ENCODE measurements around the gene NPY1R. TPM values are rescaled to one million over a fixed set of nuclear protein-coding genes. Genes with fewer than 3 reads are reported as not detected.
A peak's percentile ranks its signal among the peaks of the same experiment; 100 is the strongest.

Gene NPY1R
- total RNA-seq, 1 experiment from 2014 or later, result 1.3 TPM

DNA sequence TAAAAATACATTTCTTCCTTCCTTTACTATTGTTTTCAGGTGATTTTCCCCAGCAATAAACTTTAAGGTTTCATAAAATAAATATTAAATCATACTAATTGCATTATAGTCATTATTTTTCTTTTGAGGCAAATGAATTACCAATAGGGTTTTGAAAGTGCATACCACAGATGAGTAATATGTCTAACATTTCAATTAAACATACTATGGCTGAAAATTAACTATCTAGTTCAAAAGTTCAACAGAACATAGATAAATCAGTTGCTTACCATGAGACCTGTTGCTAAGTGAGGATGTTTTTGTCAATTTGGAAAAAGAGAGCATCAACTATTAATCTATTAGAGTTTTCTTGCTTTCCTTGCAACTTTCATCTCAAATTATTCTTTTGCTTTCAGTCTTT, 46.3 kb upstream of the NPY1R start:
- no peaks in the 10 kb centered on the region for H4K20me1 ChIP-seq (ENCODE audit: low read length)
- intact Hi-C loops (cut with micrococcal nuclease), result loop anchor here (10.0 kb wide), 1 partner anchor 166 kb away; no protein-coding TSS in a partner anchor
- H3K4me1 ChIP-seq (ENCODE audit: insufficient read depth, low read length), result no peaks in the 10 kb centered on the region; the same call in 1 of the 2 replicates
- CTCF ChIA-PET, result no interaction called here
- POLR2A ChIA-PET (ENCODE audit: unreplicated experiment), result no interaction called here
- no peak overlapping the region for H3K4me3 ChIP-seq (ENCODE audit: low read length)
- no peaks in the 10 kb centered on the region for H3K36me3 ChIP-seq (ENCODE audit: low read depth, low read length)
- BruUV-seq (replicated peaks), result no TSS peak
- ATAC-seq, result no peak
- H3K27ac ChIP-seq (ENCODE audit: low read length), result no peak overlapping the region
- no peaks in the 10 kb centered on the region for H3K79me2 ChIP-seq (ENCODE audit: low read length)
- no peaks in the 10 kb centered on the region for H3K27me3 ChIP-seq (ENCODE audit: low read length)
- TF ChIP-seq EZH2phosphoT487 (IDR thresholded peaks at IDR 0.05; ENCODE audit: borderline replicate concordance, low read length) (no peak), EZH2 (IDR thresholded peaks at IDR 0.05; ENCODE audit: low read length, unreplicated experiment) (no peak)
- TF ChIP-seq, protein P1, sequence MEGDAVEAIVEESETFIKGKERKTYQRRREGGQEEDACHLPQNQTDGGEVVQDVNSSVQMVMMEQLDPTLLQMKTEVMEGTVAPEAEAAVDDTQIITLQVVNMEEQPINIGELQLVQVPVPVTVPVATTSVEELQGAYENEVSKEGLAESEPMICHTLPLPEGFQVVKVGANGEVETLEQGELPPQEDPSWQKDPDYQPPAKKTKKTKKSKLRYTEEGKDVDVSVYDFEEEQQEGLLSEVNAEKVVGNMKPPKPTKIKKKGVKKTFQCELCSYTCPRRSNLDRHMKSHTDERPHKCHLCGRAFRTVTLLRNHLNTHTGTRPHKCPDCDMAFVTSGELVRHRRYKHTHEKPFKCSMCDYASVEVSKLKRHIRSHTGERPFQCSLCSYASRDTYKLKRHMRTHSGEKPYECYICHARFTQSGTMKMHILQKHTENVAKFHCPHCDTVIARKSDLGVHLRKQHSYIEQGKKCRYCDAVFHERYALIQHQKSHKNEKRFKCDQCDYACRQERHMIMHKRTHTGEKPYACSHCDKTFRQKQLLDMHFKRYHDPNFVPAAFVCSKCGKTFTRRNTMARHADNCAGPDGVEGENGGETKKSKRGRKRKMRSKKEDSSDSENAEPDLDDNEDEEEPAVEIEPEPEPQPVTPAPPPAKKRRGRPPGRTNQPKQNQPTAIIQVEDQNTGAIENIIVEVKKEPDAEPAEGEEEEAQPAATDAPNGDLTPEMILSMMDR (conservative IDR thresholded peaks at IDR 0.05; ENCODE audit: low read depth, low read length), result no peak
- H3K9ac ChIP-seq (ENCODE audit: low read length), result no peak overlapping the region
- no peaks in the 10 kb centered on the region for H3K9me3 ChIP-seq (ENCODE audit: low read length)
- H2AFZ ChIP-seq (ENCODE audit: low read length), result no peak overlapping the region
- no peak for DNase-seq
- H3K9me2 ChIP-seq (replicated peaks; ENCODE audit: low read length), result no peaks in the 10 kb centered on the region
- H3K4me2 ChIP-seq (ENCODE audit: low read length), result no peak overlapping the region
- no peaks in the 10 kb centered on the region for H3F3A ChIP-seq (ENCODE audit: low read length, unreplicated experiment)

DNA sequence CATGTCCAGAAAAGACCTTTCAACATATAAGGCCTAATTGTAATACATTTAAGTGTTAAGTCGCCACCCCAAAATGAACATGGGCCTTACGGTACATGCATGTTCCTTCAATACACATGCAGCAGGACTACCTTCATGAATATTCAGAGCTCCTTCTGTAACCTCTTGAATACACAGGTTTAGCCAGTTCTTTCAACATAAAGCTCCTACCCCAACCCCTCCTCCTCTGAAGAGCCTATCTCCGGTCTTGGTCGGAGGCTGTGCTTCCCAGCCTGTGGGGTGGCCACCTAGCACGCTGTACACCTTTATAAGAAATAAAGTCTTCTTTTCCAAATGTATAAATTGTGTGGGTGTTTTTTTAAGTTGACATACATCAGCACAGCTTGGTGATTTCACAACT, 39.6 kb upstream of the NPY1R start:
- Histone ChIP-seq H3K36me3 (ENCODE audit: low read depth, low read length) (no peaks in the 10 kb centered on the region), H3K27ac (ENCODE audit: low read length) (no peak overlapping the region), H3F3A (ENCODE audit: low read length, unreplicated experiment) (no peaks in the 10 kb centered on the region), H3K4me2 (ENCODE audit: low read length) (no peak overlapping the region), H3K9ac (ENCODE audit: low read length) (no peak overlapping the region), H3K9me3 (ENCODE audit: low read length) (no peaks in the 10 kb centered on the region), H3K9me2 (replicated peaks; ENCODE audit: low read length) (no peaks in the 10 kb centered on the region), H3K4me1 (ENCODE audit: insufficient read depth, low read length) (peaks cover 8% of the 10 kb centered on the region), H3K27me3 (ENCODE audit: low read length) (no peaks in the 10 kb centered on the region), H2AFZ (ENCODE audit: low read length) (no peak overlapping the region), H3K79me2 (ENCODE audit: low read length) (no peaks in the 10 kb centered on the region), H3K4me3 (ENCODE audit: low read length) (no peak overlapping the region), H4K20me1 (ENCODE audit: low read length) (no peaks in the 10 kb centered on the region)
- ChIA-PET CTCF (no interaction called here), POLR2A (ENCODE audit: unreplicated experiment) (no interaction called here)
- ATAC-seq (no peak), DNase-seq (no peak)
- TF ChIP-seq, protein P1 (conservative IDR thresholded peaks at IDR 0.05; ENCODE audit: low read depth, low read length), result no peak
- BruUV-seq (replicated peaks), result no TSS peak
- intact Hi-C loops (cut with micrococcal nuclease), result loop anchor here (10.0 kb wide), 1 partner anchor 173 kb away; no protein-coding TSS in a partner anchor

DNA sequence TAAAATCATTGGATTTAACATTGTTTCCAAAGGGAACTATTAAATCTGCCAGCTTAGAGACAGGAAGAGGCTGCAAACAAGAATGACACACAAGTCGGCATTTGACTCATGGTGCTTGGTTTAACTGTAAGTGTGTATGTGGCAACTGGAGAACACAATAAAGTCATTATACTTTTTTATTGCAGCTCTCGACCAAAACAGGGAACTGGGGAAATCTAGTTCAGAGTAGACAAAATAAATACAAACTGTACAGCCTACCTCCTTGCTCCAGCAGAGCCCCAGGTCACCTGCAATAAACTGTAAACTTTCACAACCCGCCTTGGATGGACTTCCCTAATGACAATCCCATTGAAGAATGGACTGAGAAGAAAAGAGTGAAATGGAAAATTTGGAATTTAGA, 35.3 kb upstream of the NPY1R start:
- ATAC-seq, result peak; percentile 95
- Histone ChIP-seq H3K9ac (ENCODE audit: low read length) (no peak overlapping the region), H3K27me3 (ENCODE audit: low read length) (no peaks in the 10 kb centered on the region), H3K4me1 (ENCODE audit: insufficient read depth, low read length) (peaks cover 9% of the 10 kb centered on the region), H3K27ac (ENCODE audit: low read length) (peak overlapping the region; percentile 44), H3K79me2 (ENCODE audit: low read length) (no peaks in the 10 kb centered on the region), H3K9me2 (replicated peaks; ENCODE audit: low read length) (no peaks in the 10 kb centered on the region), H2AFZ (ENCODE audit: low read length) (no peak overlapping the region), H3K9me3 (ENCODE audit: low read length) (no peaks in the 10 kb centered on the region), H3K36me3 (ENCODE audit: low read depth, low read length) (no peaks in the 10 kb centered on the region), H3F3A (ENCODE audit: low read length, unreplicated experiment) (no peaks in the 10 kb centered on the region), H3K4me3 (ENCODE audit: low read length) (no peak overlapping the region), H4K20me1 (ENCODE audit: low read length) (no peaks in the 10 kb centered on the region), H3K4me2 (ENCODE audit: low read length) (peak overlapping the region; percentile 31)
- no peak for TF ChIP-seq EZH2phosphoT487 (IDR thresholded peaks at IDR 0.05; ENCODE audit: borderline replicate concordance, low read length)
- TF ChIP-seq, protein P1 (conservative IDR thresholded peaks at IDR 0.05; ENCODE audit: low read depth, low read length), result no peak
- no peak for TF ChIP-seq EZH2 (IDR thresholded peaks at IDR 0.05; ENCODE audit: low read length, unreplicated experiment)
- POLR2A ChIA-PET (ENCODE audit: unreplicated experiment), result no interaction called here
- BruUV-seq (replicated peaks), result no TSS peak
- intact Hi-C loops (cut with micrococcal nuclease), result loop anchor here (2.0 kb wide), 1 partner anchor 17 kb away; no protein-coding TSS in a partner anchor
- peak; percentile 73 for DNase-seq
- CTCF ChIA-PET, result no interaction called here
